Astrocyte (in vitro differentiated cells and primary cell): ENCODE data around the gene TCIRG1.

Source experiments
- EZH2 ChIP-seq: IDR thresholded peaks from 2 replicates; pipeline ENCODE4 v1.6.1; 2012; ENCODE audit warnings: mild to moderate bottlenecking, low read length, inconsistent platforms; ENCODE audit not compliant: insufficient read depth
- TF ChIP-seq, protein P1 (sequence below): IDR thresholded peaks from 2 replicates; pipeline ENCODE4 v1.5.1; 2011; ENCODE audit warnings: low read depth, mild to moderate bottlenecking, inconsistent platforms, low read length, moderate library complexity; ENCODE audit not compliant: insufficient read depth

DNA sequence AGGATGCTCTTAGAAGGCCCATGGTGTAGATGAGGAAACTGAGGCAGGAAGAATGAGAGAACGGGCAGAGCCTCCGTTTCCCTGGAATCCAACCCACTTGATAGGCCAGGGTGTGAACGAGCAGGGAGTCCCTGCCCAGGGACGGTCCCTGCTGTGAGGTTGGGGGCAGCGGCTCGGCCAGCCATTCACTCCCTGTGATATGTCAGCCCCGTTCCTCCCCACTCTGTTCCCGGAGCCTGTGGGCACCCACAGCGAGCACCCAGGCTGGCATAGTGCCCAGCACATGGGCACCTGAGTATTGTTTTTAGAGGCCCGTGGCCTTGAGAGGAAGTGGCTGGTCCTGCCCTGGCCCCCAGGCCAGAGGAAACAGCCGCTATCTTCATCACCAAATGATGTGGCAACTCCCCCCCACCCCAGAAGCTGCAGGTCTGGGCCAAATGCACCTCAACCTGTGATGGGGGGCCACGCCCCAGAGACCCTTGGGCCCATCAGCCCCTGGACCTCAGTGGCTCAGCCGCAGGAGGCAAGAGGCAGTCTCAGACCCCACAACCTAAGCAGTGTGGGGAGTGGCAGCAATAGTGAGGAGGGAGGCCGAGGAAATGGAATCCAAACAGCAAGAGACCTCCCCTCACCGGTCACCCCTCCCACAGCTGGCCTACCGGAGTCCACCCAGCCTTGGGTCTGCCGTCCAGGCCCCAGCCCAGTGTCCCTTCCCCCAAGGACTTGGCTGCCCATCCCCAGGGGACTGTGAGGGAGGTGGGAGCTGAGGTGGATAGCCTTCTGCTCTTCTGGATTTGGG, 26.6 kb upstream of the TCIRG1 start:
- TF ChIP-seq, protein P1, sequence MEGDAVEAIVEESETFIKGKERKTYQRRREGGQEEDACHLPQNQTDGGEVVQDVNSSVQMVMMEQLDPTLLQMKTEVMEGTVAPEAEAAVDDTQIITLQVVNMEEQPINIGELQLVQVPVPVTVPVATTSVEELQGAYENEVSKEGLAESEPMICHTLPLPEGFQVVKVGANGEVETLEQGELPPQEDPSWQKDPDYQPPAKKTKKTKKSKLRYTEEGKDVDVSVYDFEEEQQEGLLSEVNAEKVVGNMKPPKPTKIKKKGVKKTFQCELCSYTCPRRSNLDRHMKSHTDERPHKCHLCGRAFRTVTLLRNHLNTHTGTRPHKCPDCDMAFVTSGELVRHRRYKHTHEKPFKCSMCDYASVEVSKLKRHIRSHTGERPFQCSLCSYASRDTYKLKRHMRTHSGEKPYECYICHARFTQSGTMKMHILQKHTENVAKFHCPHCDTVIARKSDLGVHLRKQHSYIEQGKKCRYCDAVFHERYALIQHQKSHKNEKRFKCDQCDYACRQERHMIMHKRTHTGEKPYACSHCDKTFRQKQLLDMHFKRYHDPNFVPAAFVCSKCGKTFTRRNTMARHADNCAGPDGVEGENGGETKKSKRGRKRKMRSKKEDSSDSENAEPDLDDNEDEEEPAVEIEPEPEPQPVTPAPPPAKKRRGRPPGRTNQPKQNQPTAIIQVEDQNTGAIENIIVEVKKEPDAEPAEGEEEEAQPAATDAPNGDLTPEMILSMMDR, result no peak
- no peak for TF ChIP-seq EZH2
